ENCODE results near the gene PKN2. TPM values are rescaled to one million over a fixed set of nuclear protein-coding genes. Genes with fewer than 3 reads are reported as not detected.
"Not testable (repeated sequence)": the region's sequence is repeated elsewhere in the genome, so short reads cannot be mapped to it uniquely, and the experiment has no call there.

PKN2 gene
- total RNA-seq, 5 donors from 2014 or later (not counting 1 experiment from before 2014, with no cell fraction given): 33.1 to 50.6 (median 35.9) TPM

GRCh38 chr1:88867743-88868521, 183.9 kb downstream of the PKN2 start:
- ChIA-PET CTCF (interaction anchor here (1.2 to 1.4 kb wide), 3 partner anchors 9 to 21 kb away, joined by 4 to 7 read pairs (median 4); no protein-coding TSS in a partner anchor), POLR2A (no interaction called here)
- whole genome bisulfite sequencing (ENCODE audit: insufficient coverage): no CpG with 5 or more reads among the region's 6 CpGs
- Mint-ChIP-seq H3K27me3 (no peaks in the 10 kb centered on the region), H3K27ac (peak overlapping the region; percentile 4 to 56), H3K4me3 (peak overlapping the region in 2 of 3 donors; percentile 28 to 45), H3K36me3 (peaks cover 16% of the 10 kb centered on the region), H3K9me3 (no peaks in the 10 kb centered on the region), H3K4me1 (peaks cover 66 to 78% (median 70%) of the 10 kb centered on the region in 3 donors)
- H3K27ac ChIP-seq (ENCODE audit: low read length): no peak overlapping the region
- H3K36me3 ChIP-seq (ENCODE audit: control insufficient read depth in 2 of 2, extremely low read depth in 1 of 2, insufficient read depth in 1 of 2, low read length in 1 of 2): peaks cover 0 to 14% of the 10 kb centered on the region in 2 donors
- ATAC-seq (replicated peaks in 1 of 4): peak in 1 of 4 experiments; percentile 21
- no peak overlapping the region for H3K4me3 ChIP-seq (ENCODE audit: control insufficient read depth in 1 of 2, extremely low read depth in 1 of 2, low read length in 1 of 2)
- DNase-seq: no peak
- peaks cover 4 to 16% of the 10 kb centered on the region in 2 experiments for H3K4me1 ChIP-seq (ENCODE audit: control insufficient read depth in 1 of 2, extremely low read depth in 1 of 2, insufficient read depth in 2 of 2, low read length in 2 of 2)
- no peaks in the 10 kb centered on the region for H3K9me3 ChIP-seq
- H3K27me3 ChIP-seq (replicated peaks in 1 of 2; ENCODE audit: control insufficient read depth in 2 of 2, extremely low read depth in 1 of 2, insufficient read depth in 2 of 2, low read length in 1 of 2): no peaks in the 10 kb centered on the region

- WGBS (ENCODE audit: insufficient coverage): 98% methylated on average over 14 of the region's 14 CpGs
- DNase-seq; H3K9me3 Mint-ChIP-seq; H3K9me3 ChIP-seq; H3K27ac ChIP-seq (ENCODE audit: low read length); H3K27me3 Mint-ChIP-seq; ATAC-seq (replicated peaks in 1 of 4); POLR2A ChIA-PET; H3K27ac Mint-ChIP-seq; H3K4me3 ChIP-seq (ENCODE audit: control insufficient read depth in 1 of 2, extremely low read depth in 1 of 2, low read length in 1 of 2); H3K27me3 ChIP-seq (replicated peaks in 1 of 2; ENCODE audit: control insufficient read depth in 2 of 2, extremely low read depth in 1 of 2, insufficient read depth in 2 of 2, low read length in 1 of 2); H3K4me3 Mint-ChIP-seq: not testable (repeated sequence)
- H3K4me1 Mint-ChIP-seq: peaks cover 64 to 82% (median 68%) of the 10 kb centered on the region in 3 donors
- peaks cover 10% of the 10 kb centered on the region for H3K36me3 Mint-ChIP-seq
- CTCF ChIA-PET: interaction anchor here in 1 of 2 donors (0.7 kb wide), 1 partner anchor 8 kb away, joined by 4 read pairs; no protein-coding TSS in a partner anchor
- Histone ChIP-seq H3K4me1 (ENCODE audit: control insufficient read depth in 1 of 2, extremely low read depth in 1 of 2, insufficient read depth in 2 of 2, low read length in 2 of 2) (peaks cover 4 to 16% of the 10 kb centered on the region in 2 experiments), H3K36me3 (ENCODE audit: control insufficient read depth in 2 of 2, extremely low read depth in 1 of 2, insufficient read depth in 1 of 2, low read length in 1 of 2) (peaks cover 0 to 11% of the 10 kb centered on the region in 2 donors)
These were observed 185.6 kb downstream of the PKN2 start for GRCh38 chr1:88869644-88870043.

GRCh38 chr1:88873737-88874349, 189.8 kb downstream of the PKN2 start:
- ChIA-PET POLR2A (interaction anchor here (0.6 to 0.7 kb wide), 5 partner anchors 13 to 755 kb away, joined by 3 to 9 read pairs (median 5); partner anchors contain the start of gene GTF2B (in 1 of the 2)), CTCF (interaction anchor here (0.5 to 0.8 kb wide), 8 partner anchors 71 to 1128 kb away, joined by 3 to 8 read pairs (median 4); no protein-coding TSS in a partner anchor)
- Histone ChIP-seq H3K9me3 (no peaks in the 10 kb centered on the region), H3K27me3 (replicated peaks in 1 of 2; ENCODE audit: control insufficient read depth in 2 of 2, extremely low read depth in 1 of 2, insufficient read depth in 2 of 2, low read length in 1 of 2) (no peaks in the 10 kb centered on the region), H3K4me3 (ENCODE audit: control insufficient read depth in 1 of 2, extremely low read depth in 1 of 2, low read length in 1 of 2) (no peak overlapping the region), H3K27ac (ENCODE audit: low read length) (no peak overlapping the region), H3K36me3 (ENCODE audit: control insufficient read depth in 2 of 2, extremely low read depth in 1 of 2, insufficient read depth in 1 of 2, low read length in 1 of 2) (peaks cover 0 to 15% of the 10 kb centered on the region in 2 donors), H3K4me1 (ENCODE audit: control insufficient read depth in 1 of 2, extremely low read depth in 1 of 2, insufficient read depth in 2 of 2, low read length in 2 of 2) (peaks cover 5 to 17% of the 10 kb centered on the region in 2 experiments)
- ATAC-seq (replicated peaks in 1 of 4): no peak
- H3K9me3 Mint-ChIP-seq: no peaks in the 10 kb centered on the region
- no peak for DNase-seq
- peaks cover 10% of the 10 kb centered on the region for H3K36me3 Mint-ChIP-seq
- peaks cover 61 to 69% (median 62%) of the 10 kb centered on the region in 3 donors for H3K4me1 Mint-ChIP-seq
- H3K27ac Mint-ChIP-seq: peak overlapping the region in 1 of 2 donors; percentile 41
- WGBS (ENCODE audit: insufficient coverage): no CpG with 5 or more reads among the region's 5 CpGs
- H3K4me3 Mint-ChIP-seq: no peak overlapping the region
- H3K27me3 Mint-ChIP-seq: no peaks in the 10 kb centered on the region

- Histone ChIP-seq H3K4me3 (ENCODE audit: control insufficient read depth in 1 of 2, extremely low read depth in 1 of 2, low read length in 1 of 2) (no peak overlapping the region), H3K27me3 (replicated peaks in 1 of 2; ENCODE audit: control insufficient read depth in 2 of 2, extremely low read depth in 1 of 2, insufficient read depth in 2 of 2, low read length in 1 of 2) (no peaks in the 10 kb centered on the region), H3K9me3 (no peaks in the 10 kb centered on the region), H3K4me1 (ENCODE audit: control insufficient read depth in 1 of 2, extremely low read depth in 1 of 2, insufficient read depth in 2 of 2, low read length in 2 of 2) (peaks cover 5 to 10% of the 10 kb centered on the region in 2 experiments), H3K27ac (ENCODE audit: low read length) (no peak overlapping the region), H3K36me3 (ENCODE audit: control insufficient read depth in 2 of 2, extremely low read depth in 1 of 2, insufficient read depth in 1 of 2, low read length in 1 of 2) (peaks cover 0 to 22% of the 10 kb centered on the region in 2 donors)
- ChIA-PET POLR2A (interaction anchor here (0.7 to 2.0 kb wide), 4 partner anchors 12 to 15 kb away, joined by 3 to 6 read pairs (median 4); partner anchors contain the start of gene GTF2B (in 1 of the 2)), CTCF (interaction anchor here (0.5 to 6.4 kb wide), 6 partner anchors 11 to 595 kb away, joined by 3 to 59 read pairs (median 8); partner anchors contain the start of gene GTF2B (in 1 of the 2))
- DNase-seq (no peak), ATAC-seq (replicated peaks in 1 of 4) (no peak)
- 100% methylated on average over 4 of the region's 4 CpGs for WGBS (ENCODE audit: insufficient coverage)
- H3K4me1 Mint-ChIP-seq: peaks cover 55 to 60% (median 55%) of the 10 kb centered on the region in 3 donors
- no peaks in the 10 kb centered on the region for H3K27me3 Mint-ChIP-seq
- peaks cover 10% of the 10 kb centered on the region for H3K36me3 Mint-ChIP-seq
- no peaks in the 10 kb centered on the region for H3K9me3 Mint-ChIP-seq
- H3K27ac Mint-ChIP-seq: no peak overlapping the region
- no peak overlapping the region for H3K4me3 Mint-ChIP-seq
These were observed 191.5 kb downstream of the PKN2 start for GRCh38 chr1:88875595-88875994.

- Histone ChIP-seq H3K4me1 (ENCODE audit: control insufficient read depth in 1 of 2, extremely low read depth in 1 of 2, insufficient read depth in 2 of 2, low read length in 2 of 2) (peaks cover 5 to 12% of the 10 kb centered on the region in 2 experiments), H3K4me3 (ENCODE audit: control insufficient read depth in 1 of 2, extremely low read depth in 1 of 2, low read length in 1 of 2) (no peak overlapping the region), H3K27me3 (replicated peaks in 1 of 2; ENCODE audit: control insufficient read depth in 2 of 2, extremely low read depth in 1 of 2, insufficient read depth in 2 of 2, low read length in 1 of 2) (no peaks in the 10 kb centered on the region), H3K27ac (ENCODE audit: low read length) (no peak overlapping the region), H3K9me3 (no peaks in the 10 kb centered on the region), H3K36me3 (ENCODE audit: control insufficient read depth in 2 of 2, extremely low read depth in 1 of 2, insufficient read depth in 1 of 2, low read length in 1 of 2) (peaks cover 0 to 27% of the 10 kb centered on the region in 2 donors)
- ChIA-PET CTCF (interaction anchor here (0.5 to 6.4 kb wide), 22 partner anchors 10 to 268 kb away, joined by 3 to 59 read pairs (median 4); partner anchors contain the start of genes GBP1 (in 1 of the 2) and GTF2B (in 1 of the 2)), POLR2A (interaction anchor here (0.6 to 1.4 kb wide), 4 partner anchors 11 to 27 kb away, joined by 3 to 7 read pairs (median 4); partner anchors contain the start of gene GTF2B (in 1 of the 2))
- ATAC-seq (replicated peaks in 1 of 4) (no peak), DNase-seq (no peak)
- Mint-ChIP-seq H3K4me1 (peaks cover 54 to 57% (median 54%) of the 10 kb centered on the region in 3 donors), H3K36me3 (peaks cover 8% of the 10 kb centered on the region), H3K27me3 (no peaks in the 10 kb centered on the region), H3K4me3 (no peak overlapping the region), H3K9me3 (no peaks in the 10 kb centered on the region), H3K27ac (no peak overlapping the region)
- no CpG with 5 or more reads among the region's 5 CpGs for WGBS (ENCODE audit: insufficient coverage)
These were observed 192.7 kb downstream of the PKN2 start for GRCh38 chr1:88876573-88877365.

Data from T-cell (primary cell).